PC-3 (cell line): Measurements from ENCODE around the gene WDR62. TPM values are rescaled to one million over a fixed set of nuclear protein-coding genes. Genes with fewer than 3 reads are reported as not detected.

Experiments used
- ATAC-seq: fragments of 200-7000 bp; cut with Tn5 transposase; 2 replicates; pipeline ENCODE4 v1.9.1; 2020; ENCODE audit warnings: mild to moderate bottlenecking, moderate library complexity
- BruUV-seq: library from RNA; stranded (reverse); fragments of 400-500 nt; replicated peaks from 2 replicates; lab custom pipeline; 2021; lab: Mats Ljungman, UMichigan
- CTCF ChIA-PET: fragments of 300-600 bp; sonication (Branson Sonifier 250); formaldehyde crosslinking; loops from one replicate; lab custom pipeline; 2022; ENCODE audit warnings: antibody characterized with exemption; lab: Charles Lee
- POLR2A ChIA-PET: fragments of 300-600 bp; sonication (Branson Sonifier 250); formaldehyde crosslinking; loops from one replicate; lab custom pipeline; 2022; ENCODE audit warnings: antibody characterized with exemption; ENCODE audit not compliant: unreplicated experiment; lab: Charles Lee
- DNase-seq: peaks from one replicate; pipeline ENCODE4 v3.0.0-alpha.2; 2015
- H2AFZ ChIP-seq: fragments of 300-600 bp; sonication (generic); 2 replicates; pipeline ENCODE4 v1.6.0; 2016; ENCODE audit warnings: antibody characterized with exemption, low read length
- H3F3A ChIP-seq: fragments of 300-600 bp; sonication (generic); one replicate; pipeline ENCODE4 v1.6.0; 2017; ENCODE audit warnings: antibody characterized with exemption, low read length, control low read depth, mild to moderate bottlenecking; ENCODE audit not compliant: unreplicated experiment
- H3K27ac ChIP-seq: fragments of 300-600 bp; sonication (generic); 2 replicates; pipeline ENCODE4 v1.5.1; 2016; ENCODE audit warnings: mild to moderate bottlenecking, low read length
- H3K27me3 ChIP-seq: fragments of 300-600 bp; sonication (generic); 2 replicates; pipeline ENCODE4 v1.6.1; 2016; ENCODE audit warnings: low read length, mixed read lengths
- H3K36me3 ChIP-seq: fragments of 300-600 bp; sonication (generic); 2 replicates; pipeline ENCODE4 v1.6.1; 2016; ENCODE audit warnings: low read depth, mixed run types, low read length, mixed read lengths
- H3K4me1 ChIP-seq: fragments of 300-600 bp; sonication (generic); 2 replicates; pipeline ENCODE4 v1.5.1; 2016; ENCODE audit warnings: low read length; ENCODE audit not compliant: insufficient read depth
- H3K4me2 ChIP-seq: fragments of 300-600 bp; sonication (generic); 2 replicates; pipeline ENCODE4 v1.6.0; 2016; ENCODE audit warnings: low read length
- H3K4me3 ChIP-seq: fragments of 300-600 bp; sonication (generic); 2 replicates; pipeline ENCODE4 v1.5.1; 2016; ENCODE audit warnings: mild to moderate bottlenecking, low read length, mixed read lengths
- H3K79me2 ChIP-seq: fragments of 300-600 bp; sonication (generic); 2 replicates; pipeline ENCODE4 v1.6.1; 2017; ENCODE audit warnings: low read length, mixed read lengths
- H3K9ac ChIP-seq: fragments of 300-600 bp; sonication (generic); 2 replicates; pipeline ENCODE4 v1.6.0; 2016; ENCODE audit warnings: mild to moderate bottlenecking, low read length
- H3K9me2 ChIP-seq: fragments of 300-600 bp; sonication (generic); replicated peaks from 2 replicates; pipeline ENCODE4 v1.6.1; 2016; ENCODE audit warnings: mixed run types, low read length, mixed read lengths
- H3K9me3 ChIP-seq: fragments of 300-600 bp; sonication (generic); 2 replicates; pipeline ENCODE4 v1.6.1; 2016; ENCODE audit warnings: low read length, mixed read lengths
- H4K20me1 ChIP-seq: fragments of 300-600 bp; sonication (generic); 2 replicates; pipeline ENCODE4 v1.6.1; 2016; ENCODE audit warnings: low read length, mixed read lengths
- EZH2 ChIP-seq: fragments of 300-600 bp; sonication (generic); IDR thresholded peaks from one replicate; pipeline ENCODE4 v1.6.1; 2017; ENCODE audit warnings: antibody characterized with exemption, mild to moderate bottlenecking, low read length; ENCODE audit not compliant: unreplicated experiment
- EZH2phosphoT487 ChIP-seq: fragments of 300-600 bp; sonication (generic); IDR thresholded peaks from 2 replicates; pipeline ENCODE4 v1.6.1; 2018; ENCODE audit warnings: mild to moderate bottlenecking, antibody characterized with exemption, low read length, borderline replicate concordance
- intact Hi-C: fragments of 100-400 bp; cut with micrococcal nuclease; formaldehyde crosslinking; loops from 2 replicates; pipeline ENCODE4 v1.9.0; 2023
- total RNA-seq: library from RNA; depleted of rRNA; stranded (reverse); fragments of >200 nt; gene quantifications from 2 replicates; pipeline ENCODE4 v1.2.3, GENCODE V29; 2014
- TF ChIP-seq, protein P1 (sequence below): fragments of 300-600 bp; sonication (generic); conservative IDR thresholded peaks from 2 replicates; pipeline ENCODE4 v1.5.1; 2017; ENCODE audit warnings: antibody characterized with exemption, low read depth, mild to moderate bottlenecking, low read length

The WDR62 gene
- total RNA-seq, 1 experiment from 2014 or later: 13.9 TPM

DNA sequence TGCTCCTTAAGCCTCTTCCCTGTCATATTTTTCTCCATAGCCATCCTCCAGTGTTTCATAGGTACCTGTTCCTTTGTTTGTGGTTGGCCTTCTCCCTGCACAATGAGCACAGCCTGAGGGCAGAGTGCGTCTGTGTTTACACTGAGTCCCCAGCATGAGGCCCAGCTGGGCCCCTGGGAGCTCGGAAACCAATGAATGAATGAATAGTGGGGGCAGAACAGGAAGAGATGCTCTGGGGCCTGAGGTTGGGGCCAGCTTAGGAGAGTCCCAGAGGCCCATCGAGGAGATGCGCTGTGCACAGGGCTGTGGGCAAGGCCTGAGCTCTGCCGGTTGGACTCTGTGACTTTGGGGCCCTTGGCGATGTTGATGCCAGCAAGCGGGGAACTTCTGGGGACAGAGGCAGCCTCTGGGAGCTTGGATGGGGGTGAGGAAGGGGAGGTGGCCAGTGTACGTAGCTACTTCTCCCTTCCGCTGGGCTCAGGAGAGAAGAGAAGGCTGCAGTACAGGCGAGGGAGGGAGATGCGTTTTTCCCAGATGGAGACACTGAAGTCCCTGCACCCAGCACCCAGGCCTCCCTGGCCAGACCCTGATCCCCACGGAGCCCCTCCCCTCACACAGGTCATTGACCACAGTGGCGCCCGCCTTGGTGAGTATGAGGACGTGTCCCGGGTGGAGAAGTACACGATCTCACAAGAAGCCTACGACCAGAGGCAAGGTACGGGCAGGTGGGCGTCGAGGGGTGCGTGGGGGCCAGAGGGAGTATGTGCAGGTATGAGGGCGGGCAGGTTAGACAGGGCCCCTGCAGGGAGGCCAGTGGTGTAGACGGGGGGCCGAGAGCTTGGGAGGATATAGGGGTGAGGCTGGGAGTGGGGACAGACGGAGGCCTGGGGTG lies 65.6 kb downstream of the WDR62 start:
- no peak for ATAC-seq
- H3K27ac ChIP-seq: no peak overlapping the region
- no peaks in the 10 kb centered on the region for H3F3A ChIP-seq
- H2AFZ ChIP-seq: no peak overlapping the region
- H3K9me2 ChIP-seq: no peaks in the 10 kb centered on the region
- H3K4me1 ChIP-seq: peaks cover 9% of the 10 kb centered on the region; the same call in 1 of the 2 replicates
- H4K20me1 ChIP-seq: no peaks in the 10 kb centered on the region
- TF ChIP-seq EZH2phosphoT487: no peak
- TF ChIP-seq, protein P1, sequence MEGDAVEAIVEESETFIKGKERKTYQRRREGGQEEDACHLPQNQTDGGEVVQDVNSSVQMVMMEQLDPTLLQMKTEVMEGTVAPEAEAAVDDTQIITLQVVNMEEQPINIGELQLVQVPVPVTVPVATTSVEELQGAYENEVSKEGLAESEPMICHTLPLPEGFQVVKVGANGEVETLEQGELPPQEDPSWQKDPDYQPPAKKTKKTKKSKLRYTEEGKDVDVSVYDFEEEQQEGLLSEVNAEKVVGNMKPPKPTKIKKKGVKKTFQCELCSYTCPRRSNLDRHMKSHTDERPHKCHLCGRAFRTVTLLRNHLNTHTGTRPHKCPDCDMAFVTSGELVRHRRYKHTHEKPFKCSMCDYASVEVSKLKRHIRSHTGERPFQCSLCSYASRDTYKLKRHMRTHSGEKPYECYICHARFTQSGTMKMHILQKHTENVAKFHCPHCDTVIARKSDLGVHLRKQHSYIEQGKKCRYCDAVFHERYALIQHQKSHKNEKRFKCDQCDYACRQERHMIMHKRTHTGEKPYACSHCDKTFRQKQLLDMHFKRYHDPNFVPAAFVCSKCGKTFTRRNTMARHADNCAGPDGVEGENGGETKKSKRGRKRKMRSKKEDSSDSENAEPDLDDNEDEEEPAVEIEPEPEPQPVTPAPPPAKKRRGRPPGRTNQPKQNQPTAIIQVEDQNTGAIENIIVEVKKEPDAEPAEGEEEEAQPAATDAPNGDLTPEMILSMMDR: no peak
- no peak for TF ChIP-seq EZH2
- BruUV-seq: no TSS peak
- no peaks in the 10 kb centered on the region for H3K27me3 ChIP-seq
- H3K9ac ChIP-seq: no peak overlapping the region
- intact Hi-C loops: no loop called here
- no peak for DNase-seq
- POLR2A ChIA-PET: no interaction called here
- no peak overlapping the region for H3K4me3 ChIP-seq
- CTCF ChIA-PET: no interaction called here
- H3K9me3 ChIP-seq: no peaks in the 10 kb centered on the region
- H3K4me2 ChIP-seq: no peak overlapping the region
- peaks cover 12% of the 10 kb centered on the region for H3K79me2 ChIP-seq
- 0 out of 2 replicates have a peak, but pooled peaks cover 6% of the 10 kb centered on the region for H3K36me3 ChIP-seq

DNA sequence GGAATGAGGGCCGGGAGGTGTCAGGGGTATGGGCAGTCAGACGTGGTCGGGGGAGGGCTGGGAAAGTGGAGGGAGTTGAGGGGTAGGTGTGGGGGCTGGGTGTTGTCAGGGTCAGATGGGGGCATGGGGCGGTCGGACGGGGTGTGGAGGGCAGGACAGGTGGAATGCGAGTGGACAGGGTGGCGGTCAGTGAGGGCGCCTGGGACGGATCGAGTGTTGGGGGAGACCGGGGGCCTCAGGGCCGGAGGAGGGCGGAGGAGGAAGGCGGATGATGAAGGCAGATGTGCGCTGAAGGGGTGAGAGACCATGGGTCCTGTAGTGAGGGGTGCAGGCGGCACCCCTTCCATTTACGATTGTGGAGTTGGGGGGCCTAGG lies 66.3 kb downstream of the WDR62 start:
- no peak overlapping the region for H3K4me2 ChIP-seq
- no peaks in the 10 kb centered on the region for H3K9me3 ChIP-seq
- H3F3A ChIP-seq: no peaks in the 10 kb centered on the region
- H3K9ac ChIP-seq: no peak overlapping the region
- DNase-seq (no peak), ATAC-seq (no peak)
- ChIA-PET CTCF (no interaction called here), POLR2A (no interaction called here)
- H3K36me3 ChIP-seq: peaks cover 7% of the 10 kb centered on the region; the same call in 1 of the 2 replicates
- TF ChIP-seq EZH2phosphoT487 (no peak), EZH2 (no peak)
- TF ChIP-seq, protein P1: no peak
- no peak overlapping the region for H3K4me3 ChIP-seq
- intact Hi-C loops: no loop called here
- peaks cover 7% of the 10 kb centered on the region; the same call in 1 of the 2 replicates for H3K4me1 ChIP-seq
- no peak overlapping the region for H2AFZ ChIP-seq
- H3K27me3 ChIP-seq: no peaks in the 10 kb centered on the region
- no peaks in the 10 kb centered on the region for H4K20me1 ChIP-seq
- no peaks in the 10 kb centered on the region for H3K9me2 ChIP-seq
- no peak overlapping the region for H3K27ac ChIP-seq
- H3K79me2 ChIP-seq: peaks cover 9% of the 10 kb centered on the region
- no TSS peak for BruUV-seq
